Heart left ventricle (tissue), 13 donors: ENCODE data around the gene NLRP14.

ENCODE experiments used
- POLR2A ChIP-seq, 2 donors: fragments of 450-650 bp; IDR thresholded peaks; one replicate each; pipeline ENCODE4 v1.6.1; 2017; ENCODE audit warnings: antibody characterized with exemption in 2 of 2, mild to moderate bottlenecking in 2 of 2, moderate library complexity in 2 of 2
- TF ChIP-seq, protein P1 (sequence below), 12 donors: fragments of 200-600 bp; sonication (generic) in 4 of 12; IDR thresholded peaks; one replicate each; pipeline versions ENCODE4 v1.5.0 to v1.8.0; 2018 to 2022; ENCODE audit warnings: antibody characterized with exemption in 12 of 12, mild to moderate bottlenecking in 5 of 12
- donor health status: ischemic (EF 13 %, LVEDD 7.1; RV severe dilation, severe dysfunction).
- donor health status: DM: no; HTN: yes; CAD: no.
- donor health status: DM: no; HTN: no; CAD: no.
- donor health status: ischemic (EF 25% LVEDD 6.9; RV normal size, moderate dysfunction).
- donor health status: ischemic (EF 25% LVEDD 5.7; RV mildly dilated, moderate dysfunction).
- donor health status: ischemic (EF 35%, LVEDD 5.7; RV mildly dilated, moderate dysfunction).
- donor health status: nonischemic (EF 11% LVEDD 7.7; RV severe dilation, severe dysfunction).
- donor health status: DM: yes; HTN: yes; CAD: no.
- donor health status: PGD.
- donor health status: ischemic (EF 29% LVEDD 5.4; RV normal size, mild dysfunction).
- donor health status: nonischemic (EF 23%, LVEDD 6.1; RV moderate dilation, normal function).

GRCh38 chr11:7072401-7073028 lies 52.2 kb downstream of the NLRP14 start:
- no peak for TF ChIP-seq POLR2A (IDR thresholded peaks at IDR 0.05)
- TF ChIP-seq, protein P1, sequence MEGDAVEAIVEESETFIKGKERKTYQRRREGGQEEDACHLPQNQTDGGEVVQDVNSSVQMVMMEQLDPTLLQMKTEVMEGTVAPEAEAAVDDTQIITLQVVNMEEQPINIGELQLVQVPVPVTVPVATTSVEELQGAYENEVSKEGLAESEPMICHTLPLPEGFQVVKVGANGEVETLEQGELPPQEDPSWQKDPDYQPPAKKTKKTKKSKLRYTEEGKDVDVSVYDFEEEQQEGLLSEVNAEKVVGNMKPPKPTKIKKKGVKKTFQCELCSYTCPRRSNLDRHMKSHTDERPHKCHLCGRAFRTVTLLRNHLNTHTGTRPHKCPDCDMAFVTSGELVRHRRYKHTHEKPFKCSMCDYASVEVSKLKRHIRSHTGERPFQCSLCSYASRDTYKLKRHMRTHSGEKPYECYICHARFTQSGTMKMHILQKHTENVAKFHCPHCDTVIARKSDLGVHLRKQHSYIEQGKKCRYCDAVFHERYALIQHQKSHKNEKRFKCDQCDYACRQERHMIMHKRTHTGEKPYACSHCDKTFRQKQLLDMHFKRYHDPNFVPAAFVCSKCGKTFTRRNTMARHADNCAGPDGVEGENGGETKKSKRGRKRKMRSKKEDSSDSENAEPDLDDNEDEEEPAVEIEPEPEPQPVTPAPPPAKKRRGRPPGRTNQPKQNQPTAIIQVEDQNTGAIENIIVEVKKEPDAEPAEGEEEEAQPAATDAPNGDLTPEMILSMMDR (IDR thresholded peaks at IDR 0.05) = no peak
